Sigmoid colon (tissue), 7 donors: Measurements from ENCODE around the gene ODC1. TPM values are rescaled to one million over a fixed set of nuclear protein-coding genes. Genes with fewer than 3 reads are reported as not detected.

ENCODE experiments used
- DNase-seq: peaks from one replicate; pipeline ENCODE4 v3.0.0-alpha.2; 2019
- H3K27ac ChIP-seq, 4 donors: fragments of 200-600 bp; sonication (generic); one replicate each; pipeline ENCODE4 v1.5.1; 2016 to 2019; ENCODE audit warnings: mild to moderate bottlenecking in 1 of 4
- H3K27me3 ChIP-seq, 3 donors: fragments of 200-600 bp; sonication (generic); one replicate each; pipeline ENCODE4 v1.5.1; 2019; ENCODE audit warnings: mild to moderate bottlenecking in 1 of 3
- H3K36me3 ChIP-seq, 4 donors: fragments of 200-600 bp; sonication (generic); one replicate each; pipeline ENCODE4 v1.5.1; 2016 to 2019
- H3K4me1 ChIP-seq, 4 donors: fragments of 200-600 bp; sonication (generic); one replicate each; pipeline ENCODE4 v1.5.1; 2017 to 2019
- H3K4me3 ChIP-seq, 4 donors: fragments of 200-600 bp; sonication (generic); one replicate each; pipeline ENCODE4 v1.5.1; 2017 to 2019; ENCODE audit warnings: mild to moderate bottlenecking in 2 of 4, moderate library complexity in 1 of 4
- H3K9me3 ChIP-seq, 4 donors: fragments of 200-600 bp in 3 of 4; sonication (generic) in 3 of 4; one replicate each; pipeline versions ENCODE4 v1.5.1 to v1.6.1; 2013 to 2019
- CTCF ChIP-seq, 4 experiments: fragments of 450-650 bp in 3 of 4; fragments of 200-600 bp in 1 of 4; IDR thresholded peaks; one replicate each; pipeline ENCODE4 v1.5.1; 2016 to 2019; ENCODE audit warnings: antibody characterized with exemption in 4 of 4, mild to moderate bottlenecking in 3 of 4, moderate library complexity in 2 of 4
- EP300 ChIP-seq, 4 donors: sonication (generic); formaldehyde crosslinking; IDR thresholded peaks; one replicate each; pipeline ENCODE4 v1.6.1; 2017; ENCODE audit warnings: antibody characterized with exemption in 4 of 4
- POLR2A ChIP-seq, 2 donors: fragments of 450-650 bp; IDR thresholded peaks; one replicate each; pipeline ENCODE4 v1.6.1; 2016; ENCODE audit warnings: antibody characterized with exemption in 2 of 2, mild to moderate bottlenecking in 2 of 2, moderate library complexity in 2 of 2
- POLR2AphosphoS5 ChIP-seq, 4 donors: sonication (generic); formaldehyde crosslinking; IDR thresholded peaks; one replicate each; pipeline ENCODE4 v1.6.1; 2017; ENCODE audit warnings: antibody characterized with exemption in 4 of 4
- WGBS, 2 donors: extraction: QIAGEN DNeasy Blood & Tissue Kit; methylation state at CpG; one replicate each; pipeline ENCODE4 v1.1.7; 2013; 5-methylcytosine and 5-hydroxymethylcytosine counted together
- intact Hi-C: fragments of 100-400 bp; cut with DNase I; formaldehyde crosslinking; loops from one replicate; pipeline ENCODE4 v1.15.1; 2023
- polyA plus RNA-seq, 3 donors: library from polyadenylated mRNA; stranded (reverse); fragments of 200-250 nt; gene quantifications; one replicate each; pipeline ENCODE4 v1.2.3, GENCODE V29; 2013
- total RNA-seq, 4 donors: library from RNA; depleted of rRNA; stranded (reverse); fragments of >200 nt; gene quantifications; one replicate each; pipeline ENCODE4 v1.1.0, GENCODE V29; 2016
- donor health status: healthy with polysubstance abuse.
- donor health status: Bipolar disorder and iron deficiency.
- donor health status: healthy.

ODC1 gene
- total and polyA plus RNA-seq, 7 donors: 34.8 to 88.2 (median 54.3) TPM

- TF ChIP-seq POLR2A (IDR thresholded peaks at IDR 0.05) (no peak), EP300 (IDR thresholded peaks at IDR 0.05) (no peak), POLR2AphosphoS5 (IDR thresholded peaks at IDR 0.05) (no peak), CTCF (IDR thresholded peaks at IDR 0.05) (no peak)
Measured at GRCh38 chr2:10428924-10429323, 19.2 kb downstream of the ODC1 start.

DNA sequence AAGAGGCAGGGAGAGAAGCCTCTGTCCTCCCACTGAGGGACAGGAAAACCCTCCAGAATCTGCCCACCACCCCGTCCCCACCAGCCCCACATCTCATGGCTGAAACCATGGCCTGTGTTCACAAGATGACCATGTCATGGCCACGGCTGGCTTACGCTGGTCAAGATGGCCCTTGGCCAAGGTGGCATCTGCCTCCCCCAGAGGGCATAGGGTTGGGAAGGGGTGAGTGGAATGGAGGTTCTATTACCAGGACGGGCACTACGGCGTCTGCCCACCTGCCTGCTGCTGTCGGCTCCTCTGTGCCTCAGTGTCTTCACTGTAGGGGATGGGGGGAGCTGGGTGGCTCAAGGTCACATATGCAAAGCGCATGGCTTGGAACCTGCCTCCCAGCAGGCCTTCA is 19.8 kb downstream of the ODC1 start:
- Histone ChIP-seq H3K27me3 (no peaks in the 10 kb centered on the region), H3K4me3 (no peak overlapping the region), H3K9me3 (no peaks in the 10 kb centered on the region), H3K36me3 (peaks cover 0 to 23% (median 5%) of the 10 kb centered on the region in 4 donors), H3K27ac (no peak overlapping the region), H3K4me1 (peaks cover 0 to 6% (median 0%) of the 10 kb centered on the region in 4 donors)
- DNase-seq: no peak
- intact Hi-C loops: no loop called here
- TF ChIP-seq CTCF (IDR thresholded peaks at IDR 0.05): no peak
- 97% methylated on average over 8 of the region's 8 CpGs for WGBS, 2 donors

More at GRCh38 chr2:10428924-10429323, 19.2 kb downstream of the ODC1 start:
- Histone ChIP-seq H3K27me3 (no peaks in the 10 kb centered on the region), H3K4me1 (peaks cover 0 to 6% (median 0%) of the 10 kb centered on the region in 4 donors), H3K27ac (no peak overlapping the region), H3K4me3 (no peak overlapping the region), H3K9me3 (no peaks in the 10 kb centered on the region), H3K36me3 (peaks cover 0 to 20% (median 5%) of the 10 kb centered on the region in 4 donors)
- intact Hi-C loops: no loop called here
- 30 to 75% methylated on average over 3 of the region's 3 CpGs for WGBS, 2 donors
- no peak for DNase-seq

- Histone ChIP-seq H3K4me3 (no peak overlapping the region), H3K9me3 (no peaks in the 10 kb centered on the region), H3K27me3 (no peaks in the 10 kb centered on the region), H3K4me1 (peaks cover 0 to 2% (median 0%) of the 10 kb centered on the region in 4 donors), H3K36me3 (peaks cover 0 to 31% (median 7%) of the 10 kb centered on the region in 4 donors), H3K27ac (peak overlapping the region in 1 of 4 donors; percentile 44)
- no peak for DNase-seq
- TF ChIP-seq CTCF (IDR thresholded peaks at IDR 0.05) (no peak), EP300 (IDR thresholded peaks at IDR 0.05) (no peak), POLR2AphosphoS5 (IDR thresholded peaks at IDR 0.05) (no peak), POLR2A (IDR thresholded peaks at IDR 0.05) (no peak)
- 76 to 79% methylated on average over 17 of the region's 17 CpGs for WGBS, 2 donors
- intact Hi-C loops: no loop called here
Measured at GRCh38 chr2:10427618-10427949, 20.5 kb downstream of the ODC1 start.

GRCh38 chr2:10426726-10427617 is 21.2 kb downstream of the ODC1 start:
- 90 to 93% methylated on average over 40 of the region's 40 CpGs for WGBS, 2 donors
- intact Hi-C loops: no loop called here
- no peaks in the 10 kb centered on the region for H3K27me3 ChIP-seq
- TF ChIP-seq POLR2AphosphoS5 (IDR thresholded peaks at IDR 0.05) (no peak), CTCF (IDR thresholded peaks at IDR 0.05) (no peak), POLR2A (IDR thresholded peaks at IDR 0.05) (no peak), EP300 (IDR thresholded peaks at IDR 0.05) (no peak)
- no peaks in the 10 kb centered on the region for H3K9me3 ChIP-seq
- H3K4me1 ChIP-seq: no peaks in the 10 kb centered on the region
- no peak for DNase-seq
- peaks cover 0 to 35% (median 7%) of the 10 kb centered on the region in 4 donors for H3K36me3 ChIP-seq
- H3K27ac ChIP-seq: peak overlapping the region in 1 of 4 donors; percentile 44
- H3K4me3 ChIP-seq: no peak overlapping the region
